NCI-H526 treated with DMSO at 0.1 percent for 48 hours (cell line): Measurements from ENCODE around the gene MUS81.
"Not testable (repeated sequence)": the region's sequence is repeated elsewhere in the genome, so short reads cannot be mapped to it uniquely, and the experiment has no call there.

ENCODE experiments used
- DNase-seq: peaks from one replicate; lab custom pipeline; 2025; lab: John Stamatoyannopoulos, UW

The MUS81 gene

GRCh38 chr11:65860278-65861164 is at the start of gene MUS81:
Gene MUS81, plus strand, starts transcription at chr11:65860433. Its CDS starts 321 bp downstream, at chr11:65860754.
- peak; percentile 95 for DNase-seq

GRCh38 chr11:65811764-65812475 is 48.3 kb upstream of the MUS81 start:
- DNase-seq: no peak

- no peak for DNase-seq
Observed at GRCh38 chr11:65814131-65814985, 45.9 kb upstream of the MUS81 start.

GRCh38 chr11:65814986-65815565 is 45.2 kb upstream of the MUS81 start:
- DNase-seq: no peak

- no peak for DNase-seq
Observed at GRCh38 chr11:65816696-65817095, 43.5 kb upstream of the MUS81 start.

GRCh38 chr11:65817312-65817834 is 42.9 kb upstream of the MUS81 start:
- DNase-seq: no peak

GRCh38 chr11:65817835-65818680 is 42.2 kb upstream of the MUS81 start:
- peak; percentile 69 for DNase-seq

GRCh38 chr11:65821107-65821506 is 39.1 kb upstream of the MUS81 start:
- DNase-seq: no peak

GRCh38 chr11:65822776-65823528 is 37.3 kb upstream of the MUS81 start:
- DNase-seq: no peak

GRCh38 chr11:65826984-65827735 is 33.1 kb upstream of the MUS81 start:
- DNase-seq: no peak

GRCh38 chr11:65829459-65829858 is 30.8 kb upstream of the MUS81 start:
- no peak for DNase-seq

- not testable (repeated sequence) for DNase-seq
Observed at GRCh38 chr11:65832231-65832630, 28.0 kb upstream of the MUS81 start.

- DNase-seq: peak; percentile 90
Observed at GRCh38 chr11:65833297-65834030, 26.8 kb upstream of the MUS81 start, which contains the start of gene SNX32. Gene SNX32, plus strand, starts transcription at chr11:65833963. Its CDS starts 103 bp downstream, at chr11:65834066.

- DNase-seq: no peak
Observed at GRCh38 chr11:65834202-65834601, 26.0 kb upstream of the MUS81 start.

GRCh38 chr11:65842144-65842543 is 18.1 kb upstream of the MUS81 start:
- DNase-seq: no peak

GRCh38 chr11:65843811-65844210 is 16.4 kb upstream of the MUS81 start:
- DNase-seq: no peak

- DNase-seq: no peak
Observed at GRCh38 chr11:65844231-65844872, 15.9 kb upstream of the MUS81 start.

GRCh38 chr11:65847746-65848145 is 12.5 kb upstream of the MUS81 start:
- DNase-seq: no peak
